ENCODE data around the gene INTS4. TPM values are rescaled to one million over a fixed set of nuclear protein-coding genes. Genes with fewer than 3 reads are reported as not detected.

The INTS4 gene
- total and polyA plus RNA-seq, 2 of the 8 experiments (the other 6 are each of a cell fraction or from before 2014, with no cell fraction given) = 27.0 to 31.3 TPM

GRCh38 chr11:78030429-78031325 lies 36.2 kb upstream of the INTS4 start:
- Histone ChIP-seq H3K4me3 (ENCODE audit: extremely low read depth in 1 of 4, insufficient read depth in 2 of 4, low read depth in 3 of 4, low read length in 4 of 4) (no peak overlapping the region), H3K79me2 (ENCODE audit: control insufficient read depth in 1 of 2, insufficient read depth in 2 of 2, low read length in 2 of 2) (no peaks in the 10 kb centered on the region), H2AFZ (ENCODE audit: low read length) (peak overlapping the region; percentile 72), H2BK120ac (replicated peaks; ENCODE audit: low read depth, low read length) (no peak overlapping the region), H3K27me3 (replicated peaks in 1 of 4; ENCODE audit: control insufficient read depth in 3 of 4, extremely low read depth in 1 of 4, insufficient read depth in 3 of 4, low read length in 3 of 4) (no peaks in the 10 kb centered on the region), H3K4ac (replicated peaks; ENCODE audit: insufficient read length, low read depth, low read length) (no peak overlapping the region), H3K9ac (replicated peaks in 1 of 4; ENCODE audit: extremely low read depth in 1 of 4, low read depth in 3 of 4, low read length in 3 of 4) (no peak overlapping the region), H3K79me1 (ENCODE audit: low read depth, low read length) (no peaks in the 10 kb centered on the region), H2BK5ac (ENCODE audit: low read depth, low read length) (no peak overlapping the region), H3K9me3 (ENCODE audit: insufficient read depth in 2 of 2, low read depth in 1 of 2, low read length in 1 of 2) (no peaks in the 10 kb centered on the region), H2BK12ac (ENCODE audit: low read depth, low read length) (no peak overlapping the region), H2BK15ac (ENCODE audit: low read length) (no peak overlapping the region), H2BK20ac (ENCODE audit: low read length) (peak overlapping the region; percentile 21; the same call in 1 of the 2 replicates), H4K91ac (replicated peaks; ENCODE audit: insufficient read length, low read length) (no peak overlapping the region), H4K5ac (ENCODE audit: insufficient read length, low read depth, low read length) (no peak overlapping the region), H4K8ac (ENCODE audit: extremely low read depth, insufficient read depth, low read length) (no peak overlapping the region), H3K4me2 (ENCODE audit: insufficient read depth in 1 of 2, low read depth in 2 of 2, low read length in 2 of 2) (no peak overlapping the region), H3K36me3 (ENCODE audit: control insufficient read depth in 2 of 4, insufficient read depth in 4 of 4, low read length in 3 of 4) (no peaks in the 10 kb centered on the region), H3K4me1 (replicated peaks in 1 of 4; ENCODE audit: control insufficient read depth in 3 of 4, insufficient read depth in 4 of 4, low read length in 3 of 4) (peaks cover 0 to 6% (median 0%) of the 10 kb centered on the region in 4 experiments; a peak in 1 of 7 replicates), H3K23me2 (ENCODE audit: low read depth, low read length) (no peaks in the 10 kb centered on the region), H3K18ac (ENCODE audit: extremely low read depth, low read length) (no peak overlapping the region; the same call in 1 of the 2 replicates), H3K23ac (ENCODE audit: insufficient read length) (no peak overlapping the region), H3K14ac (ENCODE audit: insufficient read length) (no peak overlapping the region), H2AK5ac (ENCODE audit: low read depth, low read length) (no peak overlapping the region), H3K56ac (replicated peaks; ENCODE audit: insufficient read length, low read depth, low read length) (no peak overlapping the region), H3K27ac (ENCODE audit: low read depth, low read length) (no peak overlapping the region), H4K20me1 (replicated peaks in 1 of 2; ENCODE audit: control insufficient read depth in 1 of 2, insufficient read depth in 2 of 2, low read length in 2 of 2) (no peaks in the 10 kb centered on the region)
- ChIA-PET POLR2A (ENCODE audit: partially characterized antibody) (interaction anchor here (1.2 kb wide), 1 partner anchor 50 kb away, joined by 3 read pairs; no protein-coding TSS in a partner anchor), CTCF (ENCODE audit: partially characterized antibody) (interaction anchor here (0.6 to 9.0 kb wide), 5 partner anchors 10 to 89 kb away, joined by 3 to 92 read pairs (median 3); no protein-coding TSS in a partner anchor)
- FAIRE-seq (no peak), DNase-seq (ENCODE audit: low read depth in 1 of 2, low spot score in 2 of 2) (no peak)
- WGBS, 2 experiments (ENCODE audit: extremely low coverage in 1 of 2, insufficient coverage in 1 of 2, insufficient read length in 1 of 2, insufficient replicate concordance in 2 of 2, low coverage in 1 of 2, low lambda C conversion rate in 2 of 2, missing lambda C conversion rate in 1 of 2) = 83% methylated on average over 7 of the region's 7 CpGs; no CpG with 5 or more reads in 1 of the 2 experiments
- TF ChIP-seq CHD1 (IDR thresholded peaks at IDR 0.05; ENCODE audit: low read depth, low read length) (no peak), GABPA (IDR thresholded peaks at IDR 0.05; ENCODE audit: borderline replicate concordance, insufficient read depth, low read length) (no peak), HDAC2 (IDR thresholded peaks at IDR 0.05; ENCODE audit: borderline replicate concordance in 1 of 2, low read depth in 2 of 2, low read length in 2 of 2) (no peak), TEAD4 (IDR thresholded peaks at IDR 0.05; ENCODE audit: low read depth, low read length) (no peak), POU5F1 (IDR thresholded peaks at IDR 0.05; ENCODE audit: low read depth, low read length) (no peak), KDM4A (IDR thresholded peaks at IDR 0.05; ENCODE audit: low read depth, low read length, severe bottlenecking) (no peak), CEBPB (IDR thresholded peaks at IDR 0.05; ENCODE audit: low read depth, low read length) (no peak), HDAC6 (IDR thresholded peaks at IDR 0.05; ENCODE audit: low read depth, low read length) (no peak), MAFK (IDR thresholded peaks at IDR 0.05; ENCODE audit: low read depth, low read length) (no peak), ATF3 (IDR thresholded peaks at IDR 0.05; ENCODE audit: insufficient read depth, low read depth, low read length) (no peak), RBBP5 (IDR thresholded peaks at IDR 0.05; ENCODE audit: borderline replicate concordance, low read depth, low read length) (no peak)
